GM19467 (cell line): ENCODE measurements around the gene WDR18.

ENCODE experiments used
- ATAC-seq: cut with Tn5 transposase; IDR thresholded peaks from one replicate; pipeline ENCODE4 v1.9.1; 2021; ENCODE audit warnings: mild to moderate bottlenecking, moderate library complexity; ENCODE audit not compliant: unreplicated experiment

WDR18 gene, protein sequence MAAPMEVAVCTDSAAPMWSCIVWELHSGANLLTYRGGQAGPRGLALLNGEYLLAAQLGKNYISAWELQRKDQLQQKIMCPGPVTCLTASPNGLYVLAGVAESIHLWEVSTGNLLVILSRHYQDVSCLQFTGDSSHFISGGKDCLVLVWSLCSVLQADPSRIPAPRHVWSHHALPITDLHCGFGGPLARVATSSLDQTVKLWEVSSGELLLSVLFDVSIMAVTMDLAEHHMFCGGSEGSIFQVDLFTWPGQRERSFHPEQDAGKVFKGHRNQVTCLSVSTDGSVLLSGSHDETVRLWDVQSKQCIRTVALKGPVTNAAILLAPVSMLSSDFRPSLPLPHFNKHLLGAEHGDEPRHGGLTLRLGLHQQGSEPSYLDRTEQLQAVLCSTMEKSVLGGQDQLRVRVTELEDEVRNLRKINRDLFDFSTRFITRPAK

GRCh38 chr19:984165-984967 is at the start of gene WDR18:
Gene WDR18, plus strand, starts transcription at chr19:984345. Its CDS starts 9 bp downstream, at chr19:984354.
- ATAC-seq, result peak; percentile 69

DNA sequence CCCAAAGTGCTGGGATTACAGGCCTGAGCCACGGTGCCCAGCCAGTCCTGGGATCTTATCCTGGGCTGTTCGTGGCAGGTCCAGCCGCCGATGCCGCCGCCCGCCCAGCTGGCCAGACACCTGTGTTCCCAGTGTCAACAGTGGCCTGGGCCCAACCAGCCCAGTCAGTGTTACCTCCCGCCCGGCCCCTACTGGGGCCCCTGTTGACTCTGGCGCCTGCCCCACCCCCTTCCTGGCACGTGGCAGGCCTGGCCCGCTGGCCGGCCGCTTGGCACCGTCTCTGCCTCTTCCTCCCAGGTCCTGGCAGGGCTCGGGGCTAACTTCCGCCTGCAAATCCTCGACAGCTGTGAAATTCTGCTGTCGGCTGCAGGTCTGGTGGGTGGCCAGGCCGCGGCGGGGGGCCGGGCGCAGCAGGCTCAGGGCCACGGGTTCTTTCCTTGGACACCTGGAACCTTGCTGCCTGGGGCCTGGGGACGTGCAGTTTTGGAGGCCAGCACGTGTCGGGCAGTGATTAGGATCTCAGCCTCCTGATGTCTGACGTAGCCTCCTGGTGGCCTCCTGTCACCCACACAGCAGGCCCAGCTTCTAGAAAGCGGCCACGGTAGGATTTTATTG is 49.2 kb upstream of the WDR18 start:
- ATAC-seq, result no peak

- ATAC-seq, result no peak
These were observed 48.0 kb upstream of the WDR18 start for GRCh38 chr19:936175-936546.

DNA sequence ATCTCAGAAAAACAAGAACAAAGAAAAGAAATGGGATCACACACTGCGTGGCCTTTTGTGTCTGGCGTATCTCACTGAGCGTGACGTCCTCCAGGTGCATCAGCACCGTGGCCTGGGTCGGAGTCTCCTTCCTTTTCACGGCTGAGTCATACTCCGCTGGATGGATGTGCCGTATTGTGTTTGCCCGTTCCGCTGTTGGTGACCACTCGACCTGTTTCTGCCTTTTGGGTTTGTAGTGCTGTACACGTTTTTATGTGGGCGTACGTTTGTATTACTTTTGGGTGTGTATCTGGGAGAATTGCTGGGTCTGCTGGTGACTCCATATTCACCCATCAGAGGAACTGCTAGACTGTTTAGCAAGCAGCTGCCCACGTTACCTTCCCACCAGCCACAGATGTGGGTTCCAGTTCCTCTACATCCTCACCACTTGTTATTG is 46.9 kb upstream of the WDR18 start:
- no peak for ATAC-seq

GRCh38 chr19:938233-938923 is 45.8 kb upstream of the WDR18 start:
- ATAC-seq, result no peak

DNA sequence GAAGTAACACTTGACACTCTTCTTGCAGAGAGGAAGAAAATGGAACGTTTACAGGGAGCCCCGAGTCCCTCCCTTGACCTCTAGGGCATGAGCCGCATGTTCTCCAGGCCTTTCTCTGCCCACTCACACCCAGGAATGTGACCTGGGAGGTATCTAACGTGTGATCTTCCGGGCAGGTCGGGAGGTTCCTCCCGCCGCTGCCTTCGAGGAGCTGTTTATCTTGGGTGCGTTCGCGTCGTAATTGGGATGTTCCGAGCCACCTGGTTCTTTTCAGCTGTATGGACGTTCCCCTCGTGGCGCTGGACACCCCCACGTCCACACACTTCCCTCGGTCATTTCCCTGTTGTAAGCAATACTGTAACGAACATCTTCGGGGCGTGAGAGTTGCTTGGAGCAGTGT is 44.7 kb upstream of the WDR18 start:
- no peak for ATAC-seq

- ATAC-seq, result no peak
These were observed 44.2 kb upstream of the WDR18 start for GRCh38 chr19:939922-940321.

- ATAC-seq, result no peak
These were observed 43.4 kb upstream of the WDR18 start for GRCh38 chr19:940591-941291.

DNA sequence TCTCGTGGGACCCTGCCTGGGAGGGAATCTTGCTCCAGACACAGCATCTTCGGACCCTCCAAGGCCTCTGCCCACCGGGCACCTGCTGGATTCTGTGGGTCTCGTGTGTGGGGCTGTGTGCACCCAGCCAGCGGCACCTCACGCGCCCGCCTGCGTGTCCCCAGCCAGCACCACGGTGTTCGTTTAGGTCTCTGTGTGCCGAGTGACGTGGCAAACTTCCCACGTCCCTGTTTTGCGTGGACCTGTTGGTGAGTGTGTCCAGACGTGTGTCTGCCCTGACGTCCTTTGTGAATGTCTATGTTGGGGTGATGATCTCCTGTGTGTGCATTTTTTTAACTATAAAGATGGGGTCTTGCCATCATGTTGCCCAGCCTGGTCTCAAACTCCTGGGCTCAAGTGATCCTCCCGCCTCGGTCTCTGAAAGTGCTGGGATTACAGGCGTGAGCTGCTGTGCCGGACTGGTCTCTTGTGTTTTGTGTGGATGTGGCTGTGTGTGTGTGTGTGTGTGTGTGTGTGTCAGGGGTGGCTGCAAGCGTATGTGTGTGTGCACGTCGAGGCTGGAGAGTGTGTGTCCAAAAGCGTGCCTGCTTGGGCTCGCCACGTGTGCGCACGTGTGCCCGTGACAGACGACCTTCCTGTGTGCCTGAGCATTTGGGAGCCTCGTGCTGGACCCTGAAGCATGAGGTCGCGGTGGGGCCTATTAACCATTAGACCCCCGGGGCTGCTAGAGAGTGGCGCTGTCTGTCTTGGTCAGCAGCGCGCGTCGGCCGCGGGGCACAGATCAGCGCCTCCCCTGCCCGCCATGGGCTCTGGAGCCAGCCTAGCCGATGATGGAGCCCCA is 42.6 kb upstream of the WDR18 start:
- no peak for ATAC-seq

DNA sequence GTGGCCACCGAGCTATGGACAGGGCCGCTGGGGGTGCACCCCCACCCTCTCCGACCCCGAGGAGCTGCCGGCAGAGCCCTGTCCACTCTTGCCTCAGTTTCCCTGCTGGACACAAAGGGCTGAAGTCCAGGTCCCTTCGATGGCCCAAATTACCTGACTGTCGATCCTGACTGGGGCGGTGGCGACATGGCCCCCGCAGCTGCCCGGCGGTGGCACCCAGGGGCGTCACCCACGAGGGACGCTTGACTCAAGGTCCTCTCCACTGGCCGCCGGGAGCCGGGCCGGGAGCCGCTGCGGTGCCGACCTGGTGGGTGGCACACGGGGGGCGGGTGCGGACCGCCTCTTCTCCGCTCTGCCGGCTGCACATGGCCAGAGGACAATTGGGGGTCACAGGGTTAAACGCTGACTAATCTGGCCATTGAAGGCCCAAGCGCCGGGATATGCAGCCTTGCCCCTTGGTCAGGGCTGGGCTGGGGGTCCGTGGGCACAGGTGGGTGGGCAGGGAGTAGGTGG is 42.0 kb upstream of the WDR18 start:
- ATAC-seq, result no peak

- ATAC-seq, result no peak
These were observed 40.5 kb upstream of the WDR18 start for GRCh38 chr19:943551-944170.

GRCh38 chr19:944171-944567 is 40.0 kb upstream of the WDR18 start:
- ATAC-seq, result no peak

GRCh38 chr19:944663-945241 is 39.4 kb upstream of the WDR18 start:
- no peak for ATAC-seq

- ATAC-seq, result no peak
These were observed 38.5 kb upstream of the WDR18 start for GRCh38 chr19:945401-946252.

GRCh38 chr19:947090-947706 is 36.9 kb upstream of the WDR18 start:
- ATAC-seq, result no peak

- ATAC-seq, result peak; percentile 66
These were observed 36.2 kb upstream of the WDR18 start for GRCh38 chr19:947707-948539.
